Stimulated activated memory B cell treated with anti-CD40 and anti-IgM and Interleukin-4, amounts not matched to agents 10 μg/mL and 1 μg/mL and 100 μg/mL, for 72 hours (primary cell): ENCODE results near the gene ABO.
"Not testable (repeated sequence)": the region's sequence is repeated elsewhere in the genome, so short reads cannot be mapped to it uniquely, and the experiment has no call there.

Experiments used
- ATAC-seq: fragments of 150-1000 bp; cut with Tn5 transposase; 2 replicates; pipeline ENCODE4 v1.10.0; 2021
- H3K27ac Mint-ChIP-seq: one replicate; pipeline ENCODE4 v1.8.0; 2022; ENCODE audit warnings: mild to moderate bottlenecking, mixed read lengths
- H3K27me3 Mint-ChIP-seq: one replicate; pipeline ENCODE4 v1.8.0; 2022; ENCODE audit warnings: mixed read lengths
- H3K36me3 Mint-ChIP-seq: one replicate; pipeline ENCODE4 v1.8.0; 2022; ENCODE audit warnings: mixed read lengths
- H3K4me1 Mint-ChIP-seq: one replicate; pipeline ENCODE4 v1.8.0; 2022; ENCODE audit warnings: mixed read lengths
- H3K4me3 Mint-ChIP-seq: one replicate; pipeline ENCODE4 v1.8.0; 2022; ENCODE audit warnings: mild to moderate bottlenecking, moderate library complexity, mixed read lengths
- H3K9me3 Mint-ChIP-seq: one replicate; pipeline ENCODE4 v1.8.0; 2022; ENCODE audit warnings: mixed read lengths

ABO gene

DNA sequence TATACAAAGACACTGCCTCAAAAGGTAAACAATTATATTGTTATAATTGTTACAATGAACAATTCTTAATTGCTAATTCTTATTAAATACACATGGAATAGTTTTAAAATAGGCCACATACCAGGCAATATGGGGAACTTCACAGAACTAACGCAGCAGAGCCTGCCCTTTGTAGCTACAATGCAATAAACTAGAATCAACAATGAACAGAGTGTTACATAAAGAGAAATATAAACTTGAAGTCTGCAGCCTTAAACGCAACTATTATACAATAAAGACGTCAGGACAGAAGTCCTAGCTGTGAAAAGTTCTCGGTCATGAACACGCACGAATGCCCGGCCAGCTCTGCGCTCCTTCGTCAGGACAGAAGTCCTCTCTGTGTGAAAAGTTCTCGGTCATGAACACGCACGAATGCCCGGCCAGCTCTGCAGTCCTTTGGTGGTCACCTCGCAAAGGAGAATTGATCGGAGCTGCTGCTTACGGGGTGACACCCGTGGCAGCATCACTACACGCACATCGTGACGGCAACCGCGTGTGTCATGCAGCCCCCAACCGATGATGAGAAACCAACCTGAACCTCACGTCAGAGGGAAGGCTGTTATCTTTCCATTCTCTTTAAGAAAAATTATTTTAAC is 43.0 kb downstream of the ABO start:
- not testable (repeated sequence) for H3K36me3 Mint-ChIP-seq, H3K9me3 Mint-ChIP-seq, ATAC-seq, H3K4me3 Mint-ChIP-seq, H3K4me1 Mint-ChIP-seq, H3K27ac Mint-ChIP-seq
- peaks cover 50% of the 10 kb centered on the region for H3K27me3 Mint-ChIP-seq

- H3K36me3 Mint-ChIP-seq, H3K27ac Mint-ChIP-seq, H3K9me3 Mint-ChIP-seq, ATAC-seq, H3K4me3 Mint-ChIP-seq, H3K4me1 Mint-ChIP-seq: not testable (repeated sequence)
- peaks cover 46% of the 10 kb centered on the region for H3K27me3 Mint-ChIP-seq
Observed at GRCh38 chr9:133230514-133230913, 44.5 kb downstream of the ABO start.

GRCh38 chr9:133230093-133230492 is 44.9 kb downstream of the ABO start:
- ATAC-seq, result no peak
- peaks cover 46% of the 10 kb centered on the region for H3K27me3 Mint-ChIP-seq
- H3K4me3 Mint-ChIP-seq, result no peak overlapping the region
- H3K4me1 Mint-ChIP-seq, result no peaks in the 10 kb centered on the region
- H3K36me3 Mint-ChIP-seq, result no peaks in the 10 kb centered on the region
- no peak overlapping the region for H3K27ac Mint-ChIP-seq
- peaks cover 4% of the 10 kb centered on the region for H3K9me3 Mint-ChIP-seq

GRCh38 chr9:133228474-133229193 is 46.4 kb downstream of the ABO start:
- not testable (repeated sequence) for H3K36me3 Mint-ChIP-seq, H3K27ac Mint-ChIP-seq, H3K9me3 Mint-ChIP-seq, H3K4me3 Mint-ChIP-seq, H3K4me1 Mint-ChIP-seq, ATAC-seq
- H3K27me3 Mint-ChIP-seq, result peaks cover 42% of the 10 kb centered on the region

DNA sequence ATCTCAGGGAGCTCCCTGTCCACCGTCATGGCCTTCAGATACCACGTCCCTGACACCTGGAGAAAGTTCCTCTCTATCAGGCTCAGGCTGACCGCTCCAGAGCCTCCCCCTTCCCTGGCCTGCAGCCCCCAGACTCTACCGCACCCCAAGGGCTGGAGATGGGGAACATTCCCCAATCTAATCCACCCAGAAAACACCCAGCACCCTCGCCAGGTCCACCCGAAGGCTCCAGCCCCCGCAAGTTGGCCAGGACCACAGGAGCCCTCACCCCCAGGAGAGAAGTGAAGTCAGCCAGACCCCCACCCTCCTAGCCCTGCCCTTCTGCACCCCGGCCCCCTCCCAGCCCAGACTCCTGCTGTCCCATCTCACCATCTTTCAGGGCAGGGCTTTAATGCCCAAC is 47.0 kb downstream of the ABO start:
- ATAC-seq, H3K4me1 Mint-ChIP-seq, H3K36me3 Mint-ChIP-seq, H3K9me3 Mint-ChIP-seq, H3K27ac Mint-ChIP-seq, H3K4me3 Mint-ChIP-seq: not testable (repeated sequence)
- H3K27me3 Mint-ChIP-seq, result peaks cover 49% of the 10 kb centered on the region

GRCh38 chr9:133227242-133227860 is 47.6 kb downstream of the ABO start:
- H3K27ac Mint-ChIP-seq, result no peak overlapping the region
- peaks cover 4% of the 10 kb centered on the region for H3K9me3 Mint-ChIP-seq
- H3K36me3 Mint-ChIP-seq, result no peaks in the 10 kb centered on the region
- H3K4me3 Mint-ChIP-seq, result no peak overlapping the region
- H3K27me3 Mint-ChIP-seq, result peaks cover 53% of the 10 kb centered on the region
- H3K4me1 Mint-ChIP-seq, result no peaks in the 10 kb centered on the region
- no peak for ATAC-seq

- no peak overlapping the region for H3K27ac Mint-ChIP-seq
- no peaks in the 10 kb centered on the region for H3K36me3 Mint-ChIP-seq
- peaks cover 4% of the 10 kb centered on the region for H3K9me3 Mint-ChIP-seq
- no peak for ATAC-seq
- no peaks in the 10 kb centered on the region for H3K4me1 Mint-ChIP-seq
- H3K4me3 Mint-ChIP-seq, result no peak overlapping the region
- peaks cover 53% of the 10 kb centered on the region for H3K27me3 Mint-ChIP-seq
Observed at GRCh38 chr9:133226219-133227171, 48.5 kb downstream of the ABO start.

- no peaks in the 10 kb centered on the region for H3K4me1 Mint-ChIP-seq
- no peak overlapping the region for H3K27ac Mint-ChIP-seq
- no peaks in the 10 kb centered on the region for H3K36me3 Mint-ChIP-seq
- H3K4me3 Mint-ChIP-seq, result no peak overlapping the region
- peaks cover 4% of the 10 kb centered on the region for H3K9me3 Mint-ChIP-seq
- H3K27me3 Mint-ChIP-seq, result peaks cover 63% of the 10 kb centered on the region
- ATAC-seq, result no peak
Observed at GRCh38 chr9:133225171-133226011, 49.6 kb downstream of the ABO start.

DNA sequence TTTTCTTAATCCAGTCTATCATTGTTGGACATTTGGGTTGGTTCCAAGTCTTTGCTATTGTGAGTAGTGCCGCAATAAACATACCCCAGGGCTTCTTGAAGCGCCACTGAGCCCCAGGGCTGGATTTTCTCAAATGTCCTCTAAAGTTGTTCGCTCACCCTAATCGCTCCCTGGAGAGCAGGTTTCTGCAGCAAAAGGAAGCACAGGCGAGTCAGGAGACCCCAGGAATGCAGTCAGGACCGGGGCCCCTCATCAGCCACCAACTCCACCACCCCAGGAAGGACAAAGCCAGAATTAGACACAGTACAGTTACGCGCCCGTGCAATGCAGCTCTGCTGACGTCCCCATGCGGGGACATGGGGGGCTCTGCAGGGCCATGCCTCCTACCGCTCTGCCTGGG is 50.2 kb downstream of the ABO start:
- Mint-ChIP-seq H3K4me1 (no peaks in the 10 kb centered on the region), H3K4me3 (no peak overlapping the region), H3K27me3 (peaks cover 69% of the 10 kb centered on the region), H3K27ac (no peak overlapping the region), H3K36me3 (no peaks in the 10 kb centered on the region), H3K9me3 (no peaks in the 10 kb centered on the region)
- no peak for ATAC-seq

DNA sequence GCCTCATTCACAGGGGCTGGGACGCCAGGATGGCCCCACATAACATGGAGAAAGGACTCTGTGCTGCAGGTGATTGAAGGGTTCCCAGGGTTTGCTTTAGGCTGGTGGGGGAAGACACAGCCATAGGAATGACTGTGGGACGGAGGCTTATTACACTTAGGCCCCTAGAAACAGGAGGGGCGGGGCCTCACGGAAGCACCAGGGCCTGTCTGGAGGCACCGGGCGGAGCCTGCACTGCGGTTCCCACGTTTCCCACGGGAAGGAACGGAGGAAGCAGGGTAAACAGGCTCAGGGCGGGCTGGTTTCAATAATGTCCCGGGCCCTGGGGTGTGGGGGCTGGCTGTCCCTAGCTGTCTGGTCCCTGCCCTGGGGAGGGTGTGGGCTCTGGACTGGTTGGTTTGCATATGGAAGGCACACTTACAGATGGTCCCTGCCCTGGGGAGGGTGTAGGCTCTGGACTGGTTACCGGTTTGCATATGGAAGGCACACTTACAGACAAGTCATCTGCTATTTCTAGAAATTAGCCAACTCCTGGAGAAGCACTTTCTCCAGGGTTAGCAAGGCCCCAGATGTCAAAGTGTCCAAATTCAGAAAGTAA is 51.7 kb downstream of the ABO start:
- H3K4me3 Mint-ChIP-seq, H3K27ac Mint-ChIP-seq, H3K9me3 Mint-ChIP-seq, H3K36me3 Mint-ChIP-seq, ATAC-seq, H3K4me1 Mint-ChIP-seq: not testable (repeated sequence)
- peaks cover 78% of the 10 kb centered on the region for H3K27me3 Mint-ChIP-seq

- not testable (repeated sequence) for H3K4me3 Mint-ChIP-seq, ATAC-seq, H3K4me1 Mint-ChIP-seq
Observed at GRCh38 chr9:133221994-133222393, 53.0 kb downstream of the ABO start.

GRCh38 chr9:133221177-133221809 is 53.7 kb downstream of the ABO start:
- Mint-ChIP-seq H3K27me3 (peaks cover 76% of the 10 kb centered on the region), H3K27ac (no peak overlapping the region), H3K9me3 (no peaks in the 10 kb centered on the region), H3K36me3 (no peaks in the 10 kb centered on the region), H3K4me3 (no peak overlapping the region), H3K4me1 (no peaks in the 10 kb centered on the region)
- ATAC-seq, result no peak

More at GRCh38 chr9:133221994-133222393, 53.0 kb downstream of the ABO start:
- H3K36me3 Mint-ChIP-seq, H3K27ac Mint-ChIP-seq, H3K9me3 Mint-ChIP-seq: not testable (repeated sequence)
- H3K27me3 Mint-ChIP-seq, result peaks cover 78% of the 10 kb centered on the region

GRCh38 chr9:133218049-133218975 is 56.7 kb downstream of the ABO start:
- not testable (repeated sequence) for H3K27ac Mint-ChIP-seq, H3K4me3 Mint-ChIP-seq, ATAC-seq, H3K36me3 Mint-ChIP-seq, H3K4me1 Mint-ChIP-seq
- peaks cover 12% of the 10 kb centered on the region for H3K9me3 Mint-ChIP-seq
- H3K27me3 Mint-ChIP-seq, result peaks cover 74% of the 10 kb centered on the region
